NCI-H187 treated with DMSO at 0.1 percent for 48 hours (cell line): ENCODE measurements around the gene URI1.

Source experiments
- DNase-seq: peaks from one replicate; lab custom pipeline; 2025; lab: John Stamatoyannopoulos, UW

Gene URI1

GRCh38 chr19:30059741-30060457 lies 117.9 kb downstream of the URI1 start:
- DNase-seq, result no peak

DNA sequence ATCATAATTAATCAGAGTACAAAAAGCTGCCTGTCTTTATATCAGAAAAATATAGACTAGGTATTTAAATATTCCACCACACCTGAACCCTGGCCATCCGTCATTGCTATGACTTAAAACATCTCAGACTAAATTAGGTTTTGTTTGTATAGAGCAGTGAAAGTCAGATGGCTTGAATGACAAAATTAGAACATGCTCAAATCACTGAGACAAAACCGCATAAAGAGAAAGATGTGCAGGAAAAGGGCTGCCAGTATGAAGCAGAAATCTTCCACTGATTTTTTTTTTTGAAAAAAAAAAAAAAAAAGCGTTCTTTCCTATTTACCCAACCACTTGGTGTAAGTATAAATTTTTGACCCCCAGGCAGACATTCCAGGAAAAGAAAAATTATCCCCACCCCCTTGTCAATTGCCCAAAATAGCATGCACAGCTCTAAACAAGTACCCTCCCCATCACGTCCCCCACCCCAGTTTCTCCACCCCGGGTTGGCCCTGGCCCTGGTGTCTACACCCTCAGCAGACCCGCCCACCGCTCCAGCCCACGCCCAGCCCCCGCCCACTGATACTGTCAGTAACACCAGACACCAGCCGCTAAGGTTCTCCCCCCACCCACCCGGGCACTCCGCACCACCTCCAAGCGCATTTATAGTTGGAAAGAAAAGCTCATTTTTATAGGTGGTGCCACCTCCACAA lies 118.6 kb downstream of the URI1 start:
- no peak for DNase-seq

DNA sequence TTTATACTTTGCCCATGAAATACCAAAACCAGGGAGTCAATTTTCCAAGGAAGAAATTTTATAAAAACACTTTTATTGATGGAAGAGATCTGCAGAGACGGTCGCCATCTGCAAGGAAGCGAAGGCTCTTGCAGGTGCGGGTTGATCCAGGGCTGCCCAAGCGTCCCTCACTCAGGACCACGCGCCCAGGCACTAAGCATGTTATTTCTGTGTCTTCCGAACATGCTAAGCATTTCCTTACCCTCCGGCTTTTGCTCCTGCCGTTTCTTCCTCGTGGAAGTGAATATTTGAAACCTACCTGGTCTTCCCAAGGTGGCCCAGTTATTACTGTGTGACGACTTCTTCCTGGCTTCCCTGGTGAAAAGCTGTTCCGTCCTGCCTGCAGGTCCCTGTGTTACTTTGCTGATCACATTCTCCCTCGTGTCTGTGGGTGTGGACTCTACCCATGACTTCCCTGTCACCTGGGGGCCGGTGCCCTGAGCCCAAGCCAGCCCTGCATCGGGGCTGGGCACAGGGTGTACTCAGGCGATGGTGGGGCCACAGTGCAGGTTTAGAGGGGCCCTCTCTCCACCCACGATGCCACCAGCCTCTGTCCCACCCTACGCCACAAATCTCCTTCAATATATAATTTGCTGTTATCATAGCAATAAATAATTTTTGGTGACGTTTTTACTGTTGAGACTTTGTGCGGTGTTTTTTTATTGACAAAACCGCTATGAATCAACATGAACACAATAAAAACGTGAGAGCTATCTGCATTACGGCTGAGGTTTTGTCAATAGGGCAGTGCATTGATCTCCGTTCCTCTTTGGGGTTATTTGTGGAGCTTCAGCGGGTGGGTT lies 119.4 kb downstream of the URI1 start:
- DNase-seq, result no peak

DNA sequence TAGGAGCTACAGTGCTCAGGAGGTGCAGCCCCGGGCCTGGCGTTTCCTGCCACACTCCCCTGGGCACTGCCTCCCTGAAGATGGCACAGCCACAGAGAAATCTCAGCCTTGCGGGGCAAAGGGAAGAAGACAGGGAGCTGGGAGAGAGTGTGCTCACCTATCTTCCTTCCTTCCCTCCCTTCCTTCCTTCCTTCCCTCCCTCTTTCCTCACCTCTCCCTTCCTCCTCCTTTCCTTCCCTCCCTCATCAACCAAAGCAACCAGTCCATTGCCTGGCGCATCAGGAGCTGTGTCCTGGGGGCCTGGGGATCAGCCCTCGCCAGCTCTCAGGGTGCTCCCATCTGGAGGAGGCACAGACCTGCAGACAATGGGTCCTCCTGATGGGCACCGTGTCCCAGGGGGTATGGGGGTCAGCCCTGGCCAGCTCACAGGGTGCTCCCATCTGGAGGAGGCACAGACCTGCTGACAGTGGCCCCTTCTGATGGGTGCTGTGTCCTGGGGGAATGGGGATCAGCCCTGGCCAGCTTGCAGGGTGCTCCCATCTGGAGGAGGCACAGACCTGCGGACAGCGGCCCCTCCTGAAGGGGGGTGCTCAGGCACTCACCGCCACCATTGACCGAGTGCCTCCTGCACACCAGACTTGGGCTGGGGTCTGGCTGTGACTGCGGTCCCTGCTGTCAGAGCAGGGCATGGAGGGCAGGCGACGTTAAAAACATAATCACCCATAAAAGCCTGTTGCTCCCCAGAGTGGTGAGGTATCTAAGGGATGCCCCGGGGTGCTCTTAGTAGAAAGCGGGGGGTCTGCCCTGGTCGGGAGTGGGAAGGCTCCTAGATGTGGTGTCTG lies 120.2 kb downstream of the URI1 start:
- no peak for DNase-seq

DNA sequence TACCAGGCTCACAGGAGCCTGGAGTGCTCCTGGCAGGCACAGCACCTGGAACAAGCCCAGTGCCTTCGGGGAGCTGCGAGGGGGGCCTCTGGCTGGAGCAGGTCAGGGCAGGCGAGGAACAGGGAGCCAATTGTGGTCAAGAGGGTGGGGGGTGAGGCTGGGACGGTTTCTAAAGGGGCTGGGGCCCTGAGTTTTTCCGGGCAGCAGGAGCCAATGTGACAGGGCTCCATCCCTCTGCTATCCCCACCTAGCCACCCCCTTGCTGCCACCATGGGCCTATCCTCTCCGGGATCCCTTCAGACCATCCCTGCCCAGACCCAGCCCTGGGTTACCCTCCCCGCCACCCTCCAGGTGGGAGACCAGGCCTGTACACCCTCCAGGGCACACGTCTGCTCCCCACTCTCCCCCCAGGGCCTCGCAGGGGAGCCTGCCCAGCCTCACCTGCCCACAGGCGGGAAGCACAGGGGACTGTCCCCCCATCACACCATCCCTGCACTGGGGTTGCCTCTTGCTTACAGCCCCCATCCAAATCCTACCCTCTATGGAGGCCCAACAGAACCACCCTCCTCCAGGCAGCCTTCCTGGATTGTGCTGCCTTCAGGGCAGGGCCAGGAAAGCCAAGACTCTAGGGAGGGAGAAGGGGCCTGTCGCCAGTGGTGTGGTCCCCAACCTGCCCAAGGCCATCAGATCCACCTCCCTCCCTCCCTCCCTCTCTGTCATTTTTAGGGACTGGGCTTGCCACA lies 121.0 kb downstream of the URI1 start:
- DNase-seq, result no peak

GRCh38 chr19:30063650-30064347 lies 121.8 kb downstream of the URI1 start:
- no peak for DNase-seq

GRCh38 chr19:30064348-30064699 lies 122.3 kb downstream of the URI1 start:
- DNase-seq, result no peak

DNA sequence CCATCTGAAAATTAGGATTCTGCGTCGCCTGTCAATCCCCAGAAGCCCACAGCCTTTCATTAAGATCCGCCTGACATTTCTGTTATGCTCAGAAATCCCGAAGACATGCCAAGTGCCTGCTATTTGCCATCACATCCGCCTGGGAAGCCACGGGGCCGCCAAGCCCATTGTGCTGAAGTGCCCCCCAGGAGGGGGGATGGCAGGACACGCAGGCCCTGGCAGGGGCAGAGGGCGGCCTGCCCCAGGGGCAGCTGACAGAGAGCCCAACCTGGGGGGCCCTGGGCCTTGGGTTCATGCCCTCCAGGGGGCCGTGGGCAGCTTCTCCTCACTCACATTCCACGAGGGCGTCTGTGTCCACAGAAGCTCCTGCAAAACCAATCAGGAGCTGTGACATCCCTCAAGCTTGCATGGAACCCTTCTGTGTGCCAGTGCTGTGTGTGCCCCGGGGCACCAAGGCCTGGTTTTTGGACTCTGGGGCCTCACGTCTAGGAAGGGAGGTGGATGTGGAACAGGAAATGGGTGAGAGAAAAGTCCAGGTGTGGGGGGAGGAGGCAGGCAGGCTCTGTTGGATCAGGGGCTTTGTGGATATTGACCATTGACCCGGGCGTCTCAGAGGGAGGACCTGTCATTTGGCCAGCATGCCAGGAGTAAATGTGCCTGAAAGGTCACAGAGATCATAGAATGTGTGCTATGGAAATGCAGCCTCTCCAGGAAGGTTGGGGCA lies 122.9 kb downstream of the URI1 start:
- no peak for DNase-seq

DNA sequence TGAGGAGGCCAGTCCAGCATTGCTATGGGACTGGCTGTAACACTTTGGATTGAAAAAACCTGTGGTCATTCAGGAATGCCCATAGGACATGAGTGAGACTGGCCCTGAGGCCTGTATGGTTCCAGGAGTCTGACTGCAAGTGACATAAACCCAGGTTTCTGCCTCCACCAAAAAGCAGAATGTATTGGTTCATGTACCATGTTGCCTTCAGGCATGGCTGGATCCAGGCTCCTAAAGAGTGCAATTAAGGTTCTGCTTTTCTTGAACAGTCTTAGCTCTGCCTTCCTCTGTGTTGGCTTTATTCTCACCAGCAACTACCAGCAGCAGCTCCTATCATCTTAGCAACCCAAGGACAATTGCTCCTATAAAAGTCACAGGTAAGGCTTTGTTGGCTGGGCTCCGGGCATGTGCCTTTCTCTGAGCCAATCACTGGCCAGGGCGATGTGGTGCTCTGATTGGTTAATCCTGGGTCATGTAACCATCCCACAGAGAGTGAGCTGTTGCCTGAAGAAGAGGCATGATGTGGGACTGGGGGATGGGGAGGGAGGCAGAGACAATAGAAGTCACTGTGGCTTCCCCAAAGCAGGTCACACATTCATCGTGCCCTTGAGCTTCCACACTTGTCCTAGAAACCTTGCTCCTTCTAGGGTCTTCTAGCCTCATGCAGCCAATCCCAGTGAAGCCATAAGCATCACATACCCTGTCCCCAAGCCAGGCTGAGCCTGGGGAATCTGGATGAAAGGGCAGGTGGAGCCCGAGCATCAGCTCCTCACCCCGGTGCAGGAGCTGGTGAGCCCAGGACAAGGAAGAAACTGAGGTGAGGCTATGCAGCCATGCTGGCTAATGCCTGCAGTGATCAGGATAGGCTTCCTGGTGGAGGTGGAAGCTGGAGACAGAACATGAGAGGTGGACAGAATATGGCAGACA lies 123.9 kb downstream of the URI1 start:
- DNase-seq, result no peak
